Coronary artery (tissue), 2 donors: ENCODE results near the gene GPR37.

ENCODE experiments used
- DNase-seq: peaks from one replicate; pipeline ENCODE4 v3.0.0-alpha.2; 2017; ENCODE audit warnings: low spot score
- H3K27ac ChIP-seq, 2 donors: fragments of 200-600 bp; sonication (generic); one replicate each; pipeline ENCODE4 v1.5.1; 2016 to 2019
- H3K4me3 ChIP-seq: fragments of 200-600 bp; sonication (generic); 2 replicates; pipeline ENCODE4 v1.5.1; 2016; ENCODE audit warnings: mild to moderate bottlenecking, moderate library complexity
- CTCF ChIP-seq: fragments of 200-600 bp; sonication (generic); IDR thresholded peaks from one replicate; pipeline ENCODE4 v1.5.1; 2019; ENCODE audit warnings: antibody characterized with exemption

The GPR37 gene

GRCh38 chr7:124737760-124738300 is 27.8 kb downstream of the GPR37 start:
- TF ChIP-seq CTCF, result no peak
- H3K27ac ChIP-seq, result no peak overlapping the region
- no peak for DNase-seq
- no peak overlapping the region for H3K4me3 ChIP-seq

- no peak for TF ChIP-seq CTCF
- no peak for DNase-seq
Measured at GRCh38 chr7:124728610-124729009, 37.0 kb downstream of the GPR37 start.

GRCh38 chr7:124724507-124725192 is 40.9 kb downstream of the GPR37 start:
- no peak for DNase-seq
- Histone ChIP-seq H3K27ac (no peak overlapping the region), H3K4me3 (no peak overlapping the region)
- TF ChIP-seq CTCF, result no peak

More at GRCh38 chr7:124728610-124729009, 37.0 kb downstream of the GPR37 start:
- Histone ChIP-seq H3K4me3 (no peak overlapping the region), H3K27ac (no peak overlapping the region)

- H3K4me3 ChIP-seq, result no peak overlapping the region
- no peak for TF ChIP-seq CTCF
- no peak overlapping the region for H3K27ac ChIP-seq
Measured at GRCh38 chr7:124724079-124724478, 41.5 kb downstream of the GPR37 start.

GRCh38 chr7:124723012-124723411 is 42.6 kb downstream of the GPR37 start:
- no peak for DNase-seq
- Histone ChIP-seq H3K27ac (no peak overlapping the region), H3K4me3 (no peak overlapping the region)
- TF ChIP-seq CTCF, result no peak

More at GRCh38 chr7:124724079-124724478, 41.5 kb downstream of the GPR37 start:
- DNase-seq, result no peak

GRCh38 chr7:124722292-124722691 is 43.3 kb downstream of the GPR37 start:
- no peak overlapping the region for H3K27ac ChIP-seq
- H3K4me3 ChIP-seq, result no peak overlapping the region
- no peak for DNase-seq
- no peak for TF ChIP-seq CTCF

GRCh38 chr7:124720195-124720594 is 45.4 kb downstream of the GPR37 start:
- Histone ChIP-seq H3K27ac (no peak overlapping the region), H3K4me3 (no peak overlapping the region)
- TF ChIP-seq CTCF, result no peak
- no peak for DNase-seq
